Measurements from ENCODE around the gene CFDP1. TPM values are rescaled to one million over a fixed set of nuclear protein-coding genes. Genes with fewer than 3 reads are reported as not detected.

The CFDP1 gene
- total and polyA plus RNA-seq, 4 donors: 44.8 to 105 (median 64.1) TPM

GRCh38 chr16:75312875-75313274 is 120.4 kb downstream of the CFDP1 start:
- TF ChIP-seq CTCF (IDR thresholded peaks at IDR 0.05; ENCODE audit: control extremely low read depth, extremely low read depth): no peak
- 90 to 94% methylated on average over 4 of the region's 4 CpGs for WGBS, 2 donors
- ATAC-seq (ENCODE audit: insufficient read depth, low FRiP score): no peak
- H3K9ac ChIP-seq (ENCODE audit: insufficient read depth in 1 of 2, low read length in 2 of 2): no peak overlapping the region
- H3K9me3 ChIP-seq (ENCODE audit: control insufficient read depth in 4 of 4, insufficient read depth in 3 of 4, low read length in 3 of 4): no peaks in the 10 kb centered on the region
- no peaks in the 10 kb centered on the region for H3K27me3 ChIP-seq (ENCODE audit: control insufficient read depth in 3 of 3, insufficient read depth in 3 of 3, low read length in 2 of 3)
- no peak for DNase-seq
- peaks cover 0 to 4% (median 0%) of the 10 kb centered on the region in 5 donors for H3K4me1 ChIP-seq (ENCODE audit: control insufficient read depth in 5 of 5, insufficient read depth in 5 of 5, low read length in 5 of 5)
- peaks cover 0 to 3% (median under 1%) of the 10 kb centered on the region in 4 donors for H3K36me3 ChIP-seq (ENCODE audit: control insufficient read depth in 4 of 4, insufficient read depth in 4 of 4, low read length in 4 of 4)
- H3K27ac ChIP-seq (ENCODE audit: low read depth in 1 of 2, low read length in 1 of 2): no peak overlapping the region
- no peak overlapping the region for H3K4me3 ChIP-seq

GRCh38 chr16:75311383-75311938 is 121.8 kb downstream of the CFDP1 start:
- peaks cover under 1 to 9% (median 3%) of the 10 kb centered on the region in 5 donors for H3K4me1 ChIP-seq (ENCODE audit: control insufficient read depth in 5 of 5, insufficient read depth in 5 of 5, low read length in 5 of 5)
- no peak overlapping the region for H3K4me3 ChIP-seq
- TF ChIP-seq CTCF (IDR thresholded peaks at IDR 0.05; ENCODE audit: control extremely low read depth, extremely low read depth): no peak
- H3K36me3 ChIP-seq (ENCODE audit: control insufficient read depth in 4 of 4, insufficient read depth in 4 of 4, low read length in 4 of 4): peaks cover 0 to 3% (median 0%) of the 10 kb centered on the region in 4 donors
- H3K9ac ChIP-seq (ENCODE audit: insufficient read depth in 1 of 2, low read length in 2 of 2): no peak overlapping the region
- no peaks in the 10 kb centered on the region for H3K27me3 ChIP-seq (ENCODE audit: control insufficient read depth in 3 of 3, insufficient read depth in 3 of 3, low read length in 2 of 3)
- H3K9me3 ChIP-seq (ENCODE audit: control insufficient read depth in 4 of 4, insufficient read depth in 3 of 4, low read length in 3 of 4): no peaks in the 10 kb centered on the region
- no peak for ATAC-seq (ENCODE audit: insufficient read depth, low FRiP score)
- 67 to 75% methylated on average over 3 of the region's 3 CpGs for WGBS, 2 donors
- no peak for DNase-seq
- no peak overlapping the region for H3K27ac ChIP-seq (ENCODE audit: low read depth in 1 of 2, low read length in 1 of 2)

GRCh38 chr16:75310541-75310940 is 122.8 kb downstream of the CFDP1 start:
- Histone ChIP-seq H3K27me3 (ENCODE audit: control insufficient read depth in 3 of 3, insufficient read depth in 3 of 3, low read length in 2 of 3) (no peaks in the 10 kb centered on the region), H3K27ac (ENCODE audit: low read depth in 1 of 2, low read length in 1 of 2) (no peak overlapping the region), H3K36me3 (ENCODE audit: control insufficient read depth in 4 of 4, insufficient read depth in 4 of 4, low read length in 4 of 4) (peaks cover 0 to 3% (median 0%) of the 10 kb centered on the region in 4 donors), H3K9me3 (ENCODE audit: control insufficient read depth in 4 of 4, insufficient read depth in 3 of 4, low read length in 3 of 4) (no peaks in the 10 kb centered on the region), H3K4me3 (no peak overlapping the region), H3K4me1 (ENCODE audit: control insufficient read depth in 5 of 5, insufficient read depth in 5 of 5, low read length in 5 of 5) (peaks cover 5 to 12% (median 7%) of the 10 kb centered on the region in 5 donors), H3K9ac (ENCODE audit: insufficient read depth in 1 of 2, low read length in 2 of 2) (no peak overlapping the region)
- ATAC-seq (ENCODE audit: insufficient read depth, low FRiP score): no peak
- WGBS, 2 donors: 86 to 88% methylated on average over 3 of the region's 3 CpGs
- no peak for TF ChIP-seq CTCF (IDR thresholded peaks at IDR 0.05; ENCODE audit: control extremely low read depth, extremely low read depth)
- DNase-seq: no peak
